ENCODE results near the gene UBE2J1. TPM values are rescaled to one million over a fixed set of nuclear protein-coding genes. Genes with fewer than 3 reads are reported as not detected.

Gene UBE2J1
- total and polyA plus RNA-seq, 4 donors: 14.7 to 26.4 (median 18.0) TPM

DNA sequence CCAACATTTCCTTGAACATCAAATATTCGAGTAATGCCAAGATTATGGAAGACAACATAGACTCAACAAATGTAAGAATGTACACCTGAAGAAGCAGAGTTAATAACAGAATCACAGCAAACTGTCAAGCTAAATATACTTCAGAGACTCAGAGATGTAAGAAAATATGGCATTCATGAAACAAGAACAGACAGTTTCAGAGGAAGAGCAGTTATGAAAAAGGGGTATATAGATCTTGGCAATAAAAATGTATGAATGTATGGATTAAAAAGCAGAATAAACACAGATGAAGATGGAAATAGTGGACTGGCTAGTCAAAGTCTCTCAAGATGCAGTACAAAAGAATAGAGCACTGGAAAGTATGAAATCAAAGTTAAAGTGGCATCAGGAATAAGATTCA is 41.1 kb upstream of the UBE2J1 start:
- H3K9ac ChIP-seq (ENCODE audit: low read depth in 1 of 2, low read length in 2 of 2): no peak overlapping the region
- WGBS: 93% methylated on average over 1 of the region's 1 CpG
- no peaks in the 10 kb centered on the region for H3K27me3 ChIP-seq (ENCODE audit: control insufficient read depth in 4 of 4, insufficient read depth in 4 of 4, low read length in 3 of 4)
- no peaks in the 10 kb centered on the region for H3K9me3 ChIP-seq (ENCODE audit: control insufficient read depth in 4 of 4, low read length in 3 of 4)
- TF ChIP-seq FOXA1 (IDR thresholded peaks at IDR 0.05) (no peak), NR2F2 (IDR thresholded peaks at IDR 0.05) (no peak), HNF4G (IDR thresholded peaks at IDR 0.05) (no peak), YY1 (IDR thresholded peaks at IDR 0.05) (no peak), JUND (IDR thresholded peaks at IDR 0.05) (no peak), EGR1 (IDR thresholded peaks at IDR 0.05; ENCODE audit: low read depth in 2 of 2) (no peak), HNF4A (conservative IDR thresholded peaks at IDR 0.05) (no peak)
- TF ChIP-seq, protein P1, sequence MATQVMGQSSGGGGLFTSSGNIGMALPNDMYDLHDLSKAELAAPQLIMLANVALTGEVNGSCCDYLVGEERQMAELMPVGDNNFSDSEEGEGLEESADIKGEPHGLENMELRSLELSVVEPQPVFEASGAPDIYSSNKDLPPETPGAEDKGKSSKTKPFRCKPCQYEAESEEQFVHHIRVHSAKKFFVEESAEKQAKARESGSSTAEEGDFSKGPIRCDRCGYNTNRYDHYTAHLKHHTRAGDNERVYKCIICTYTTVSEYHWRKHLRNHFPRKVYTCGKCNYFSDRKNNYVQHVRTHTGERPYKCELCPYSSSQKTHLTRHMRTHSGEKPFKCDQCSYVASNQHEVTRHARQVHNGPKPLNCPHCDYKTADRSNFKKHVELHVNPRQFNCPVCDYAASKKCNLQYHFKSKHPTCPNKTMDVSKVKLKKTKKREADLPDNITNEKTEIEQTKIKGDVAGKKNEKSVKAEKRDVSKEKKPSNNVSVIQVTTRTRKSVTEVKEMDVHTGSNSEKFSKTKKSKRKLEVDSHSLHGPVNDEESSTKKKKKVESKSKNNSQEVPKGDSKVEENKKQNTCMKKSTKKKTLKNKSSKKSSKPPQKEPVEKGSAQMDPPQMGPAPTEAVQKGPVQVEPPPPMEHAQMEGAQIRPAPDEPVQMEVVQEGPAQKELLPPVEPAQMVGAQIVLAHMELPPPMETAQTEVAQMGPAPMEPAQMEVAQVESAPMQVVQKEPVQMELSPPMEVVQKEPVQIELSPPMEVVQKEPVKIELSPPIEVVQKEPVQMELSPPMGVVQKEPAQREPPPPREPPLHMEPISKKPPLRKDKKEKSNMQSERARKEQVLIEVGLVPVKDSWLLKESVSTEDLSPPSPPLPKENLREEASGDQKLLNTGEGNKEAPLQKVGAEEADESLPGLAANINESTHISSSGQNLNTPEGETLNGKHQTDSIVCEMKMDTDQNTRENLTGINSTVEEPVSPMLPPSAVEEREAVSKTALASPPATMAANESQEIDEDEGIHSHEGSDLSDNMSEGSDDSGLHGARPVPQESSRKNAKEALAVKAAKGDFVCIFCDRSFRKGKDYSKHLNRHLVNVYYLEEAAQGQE (IDR thresholded peaks at IDR 0.05): no peak
- TF ChIP-seq, protein P2, sequence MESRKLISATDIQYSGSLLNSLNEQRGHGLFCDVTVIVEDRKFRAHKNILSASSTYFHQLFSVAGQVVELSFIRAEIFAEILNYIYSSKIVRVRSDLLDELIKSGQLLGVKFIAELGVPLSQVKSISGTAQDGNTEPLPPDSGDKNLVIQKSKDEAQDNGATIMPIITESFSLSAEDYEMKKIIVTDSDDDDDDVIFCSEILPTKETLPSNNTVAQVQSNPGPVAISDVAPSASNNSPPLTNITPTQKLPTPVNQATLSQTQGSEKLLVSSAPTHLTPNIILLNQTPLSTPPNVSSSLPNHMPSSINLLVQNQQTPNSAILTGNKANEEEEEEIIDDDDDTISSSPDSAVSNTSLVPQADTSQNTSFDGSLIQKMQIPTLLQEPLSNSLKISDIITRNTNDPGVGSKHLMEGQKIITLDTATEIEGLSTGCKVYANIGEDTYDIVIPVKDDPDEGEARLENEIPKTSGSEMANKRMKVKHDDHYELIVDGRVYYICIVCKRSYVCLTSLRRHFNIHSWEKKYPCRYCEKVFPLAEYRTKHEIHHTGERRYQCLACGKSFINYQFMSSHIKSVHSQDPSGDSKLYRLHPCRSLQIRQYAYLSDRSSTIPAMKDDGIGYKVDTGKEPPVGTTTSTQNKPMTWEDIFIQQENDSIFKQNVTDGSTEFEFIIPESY (IDR thresholded peaks at IDR 0.05): no peak
- TF ChIP-seq, protein P3, sequence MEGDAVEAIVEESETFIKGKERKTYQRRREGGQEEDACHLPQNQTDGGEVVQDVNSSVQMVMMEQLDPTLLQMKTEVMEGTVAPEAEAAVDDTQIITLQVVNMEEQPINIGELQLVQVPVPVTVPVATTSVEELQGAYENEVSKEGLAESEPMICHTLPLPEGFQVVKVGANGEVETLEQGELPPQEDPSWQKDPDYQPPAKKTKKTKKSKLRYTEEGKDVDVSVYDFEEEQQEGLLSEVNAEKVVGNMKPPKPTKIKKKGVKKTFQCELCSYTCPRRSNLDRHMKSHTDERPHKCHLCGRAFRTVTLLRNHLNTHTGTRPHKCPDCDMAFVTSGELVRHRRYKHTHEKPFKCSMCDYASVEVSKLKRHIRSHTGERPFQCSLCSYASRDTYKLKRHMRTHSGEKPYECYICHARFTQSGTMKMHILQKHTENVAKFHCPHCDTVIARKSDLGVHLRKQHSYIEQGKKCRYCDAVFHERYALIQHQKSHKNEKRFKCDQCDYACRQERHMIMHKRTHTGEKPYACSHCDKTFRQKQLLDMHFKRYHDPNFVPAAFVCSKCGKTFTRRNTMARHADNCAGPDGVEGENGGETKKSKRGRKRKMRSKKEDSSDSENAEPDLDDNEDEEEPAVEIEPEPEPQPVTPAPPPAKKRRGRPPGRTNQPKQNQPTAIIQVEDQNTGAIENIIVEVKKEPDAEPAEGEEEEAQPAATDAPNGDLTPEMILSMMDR (IDR thresholded peaks at IDR 0.05; ENCODE audit: low read depth, low read length, missing input control): no peak
- H3K27ac ChIP-seq (ENCODE audit: low read depth in 1 of 2, low read length in 2 of 2): no peak overlapping the region
- no peaks in the 10 kb centered on the region for H3K4me1 ChIP-seq (ENCODE audit: control insufficient read depth in 4 of 4, insufficient read depth in 4 of 4, low read length in 3 of 4)
- no peak overlapping the region for H3K4me3 ChIP-seq (ENCODE audit: low read depth in 1 of 3, low read length in 3 of 3)
- no peaks in the 10 kb centered on the region for H3K36me3 ChIP-seq (ENCODE audit: control insufficient read depth in 4 of 4, insufficient read depth in 3 of 4, low read depth in 1 of 4, low read length in 3 of 4)
- no peak for DNase-seq (ENCODE audit: low spot score)

DNA sequence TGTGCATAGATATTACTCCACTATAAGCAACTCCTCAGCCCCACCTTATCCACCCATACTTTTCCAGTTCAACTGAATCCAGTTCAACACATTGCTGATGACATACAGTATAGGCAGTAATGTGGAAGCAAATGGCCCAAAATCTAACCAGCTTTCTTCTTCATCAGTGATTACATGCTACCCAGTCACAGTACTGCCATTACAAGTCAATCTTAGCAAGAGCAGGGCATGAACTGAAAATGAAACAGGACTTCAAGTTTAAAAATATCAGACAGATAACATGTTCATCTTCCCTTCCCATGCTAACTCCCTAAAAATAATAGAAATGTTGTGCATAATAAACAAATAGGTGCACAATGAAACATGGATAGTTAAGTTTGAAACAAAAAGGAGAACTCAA is 40.3 kb upstream of the UBE2J1 start:
- no peak overlapping the region for H3K9ac ChIP-seq (ENCODE audit: low read depth in 1 of 2, low read length in 2 of 2)
- no peaks in the 10 kb centered on the region for H3K36me3 ChIP-seq (ENCODE audit: control insufficient read depth in 4 of 4, insufficient read depth in 3 of 4, low read depth in 1 of 4, low read length in 3 of 4)
- H3K27ac ChIP-seq (ENCODE audit: low read depth in 1 of 2, low read length in 2 of 2): no peak overlapping the region
- DNase-seq (ENCODE audit: low spot score): no peak
- H3K4me1 ChIP-seq (ENCODE audit: control insufficient read depth in 4 of 4, insufficient read depth in 4 of 4, low read length in 3 of 4): no peaks in the 10 kb centered on the region
- no peaks in the 10 kb centered on the region for H3K9me3 ChIP-seq (ENCODE audit: control insufficient read depth in 4 of 4, low read length in 3 of 4)
- H3K27me3 ChIP-seq (ENCODE audit: control insufficient read depth in 4 of 4, insufficient read depth in 4 of 4, low read length in 3 of 4): no peaks in the 10 kb centered on the region
- H3K4me3 ChIP-seq (ENCODE audit: low read depth in 1 of 3, low read length in 3 of 3): no peak overlapping the region
- TF ChIP-seq, protein P3 (IDR thresholded peaks at IDR 0.05; ENCODE audit: low read depth, low read length, missing input control): no peak

Data from liver (tissue), 9 donors.